Stimulated activated CD8-positive, alpha-beta memory T cell treated with anti-CD3 and anti-CD28 coated beads, Interleukin-2, amount 100 ng/mL, for 48 hours (primary cell): Measurements from ENCODE around the gene TTLL4.
"Not testable (repeated sequence)": the region's sequence is repeated elsewhere in the genome, so short reads cannot be mapped to it uniquely, and the experiment has no call there.

Experiments
- DNase-seq, 2 donors: peaks; one replicate each; pipeline ENCODE4 v3.0.0-alpha.2; 2020; ENCODE audit warnings: low read depth in 2 of 2

Gene TTLL4

GRCh38 chr2:218710687-218711549, at the start of gene TTLL4:
TTLL4 (plus strand) TSS chr2:218710835; CDS start chr2:218737677, 26,842 bp downstream.
- peak; percentile 97 to 99 for DNase-seq

GRCh38 chr2:218662377-218662776, 48.3 kb upstream of the TTLL4 start:
- no peak for DNase-seq

- no peak for DNase-seq
Observed at GRCh38 chr2:218662827-218663226, 47.8 kb upstream of the TTLL4 start.

- no peak for DNase-seq
Observed at GRCh38 chr2:218663901-218664300, 46.7 kb upstream of the TTLL4 start.

- no peak for DNase-seq
Observed at GRCh38 chr2:218664653-218665052, 46.0 kb upstream of the TTLL4 start.

GRCh38 chr2:218671097-218671653, 39.5 kb upstream of the TTLL4 start:
- DNase-seq: no peak

GRCh38 chr2:218671654-218672566, 38.7 kb upstream of the TTLL4 start, which contains the start of the genes RNF25 and STK36:
RNF25 (minus strand) TSS chr2:218672002; CDS start chr2:218671970, 32 bp downstream.
STK36 (plus strand) TSS chr2:218672086; CDS start chr2:218672830, 744 bp downstream.
- DNase-seq: peak; percentile 67 to 79

GRCh38 chr2:218679119-218679518, 31.5 kb upstream of the TTLL4 start:
- DNase-seq: no peak

GRCh38 chr2:218680061-218680460, 30.6 kb upstream of the TTLL4 start:
- DNase-seq: no peak

- not testable (repeated sequence) for DNase-seq
Observed at GRCh38 chr2:218687400-218688060, 23.1 kb upstream of the TTLL4 start.

GRCh38 chr2:218691234-218691633, 19.4 kb upstream of the TTLL4 start:
- no peak for DNase-seq

GRCh38 chr2:218694405-218695145, 16.1 kb upstream of the TTLL4 start:
- no peak for DNase-seq

- no peak for DNase-seq
Observed at GRCh38 chr2:218698885-218699284, 11.8 kb upstream of the TTLL4 start.

GRCh38 chr2:218701806-218702205, 8.8 kb upstream of the TTLL4 start:
- no peak for DNase-seq

- DNase-seq: no peak
Observed at GRCh38 chr2:218703341-218703740, 7.3 kb upstream of the TTLL4 start.

- no peak for DNase-seq
Observed at GRCh38 chr2:218708086-218708485, 2.5 kb upstream of the TTLL4 start.

- no peak for DNase-seq
Observed at GRCh38 chr2:218709908-218710307, 727 bp upstream of the TTLL4 start.

GRCh38 chr2:218710334-218710686, 325 bp upstream of the TTLL4 start:
- DNase-seq: no peak

- DNase-seq: no peak
Observed at GRCh38 chr2:218711550-218711929, 905 bp downstream of the TTLL4 start.

- no peak for DNase-seq
Observed at GRCh38 chr2:218713922-218714321, 3.3 kb downstream of the TTLL4 start.

GRCh38 chr2:218716070-218716469, 5.4 kb downstream of the TTLL4 start:
- DNase-seq: no peak
